ENCODE measurements around the gene DAP.
"Not testable (repeated sequence)": the region's sequence is repeated elsewhere in the genome, so short reads cannot be mapped to it uniquely, and the experiment has no call there.

The DAP gene

DNA sequence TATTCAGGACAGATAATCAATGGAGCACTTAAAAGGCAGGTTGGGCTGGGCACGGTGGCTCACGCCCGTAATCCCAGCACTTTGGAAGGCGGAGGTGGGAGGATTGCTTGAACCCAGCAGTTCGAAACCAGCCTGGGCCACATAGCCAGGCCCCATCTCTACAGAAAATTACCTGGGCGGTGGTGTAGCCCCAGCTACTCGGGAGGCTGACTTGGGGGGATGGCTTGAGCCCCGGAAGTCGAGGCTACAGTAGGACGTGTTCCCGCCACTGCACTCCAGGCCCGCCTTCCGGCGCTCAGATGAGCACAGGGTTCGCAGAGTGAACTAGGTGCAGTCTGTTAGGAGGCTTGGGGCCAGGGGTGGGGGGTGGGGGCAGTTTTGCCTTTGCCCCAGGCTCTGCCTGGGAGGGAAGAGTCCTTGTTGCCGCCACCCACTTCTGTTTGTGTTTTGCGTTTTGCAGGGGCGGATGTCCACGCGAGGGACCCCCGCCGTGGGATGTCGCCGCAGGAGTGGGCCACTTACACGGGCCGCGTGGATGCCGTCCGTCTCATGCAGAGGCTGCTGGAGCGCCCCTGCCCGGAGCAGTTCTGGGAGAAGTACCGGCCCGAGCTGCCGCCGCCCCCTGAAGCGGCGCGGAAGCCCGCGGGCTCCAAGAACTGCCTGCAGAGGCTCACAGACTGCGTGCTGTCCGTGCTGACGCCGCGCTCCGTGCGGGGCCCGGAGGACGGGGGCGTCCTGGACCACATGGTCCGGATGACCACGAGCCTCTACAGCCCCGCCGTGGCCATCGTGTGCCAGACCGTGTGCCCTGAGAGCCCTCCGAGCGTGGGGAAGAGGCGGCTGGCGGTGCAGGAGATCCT is 112.0 kb downstream of the DAP start:
- no peak for DNase-seq

DNA sequence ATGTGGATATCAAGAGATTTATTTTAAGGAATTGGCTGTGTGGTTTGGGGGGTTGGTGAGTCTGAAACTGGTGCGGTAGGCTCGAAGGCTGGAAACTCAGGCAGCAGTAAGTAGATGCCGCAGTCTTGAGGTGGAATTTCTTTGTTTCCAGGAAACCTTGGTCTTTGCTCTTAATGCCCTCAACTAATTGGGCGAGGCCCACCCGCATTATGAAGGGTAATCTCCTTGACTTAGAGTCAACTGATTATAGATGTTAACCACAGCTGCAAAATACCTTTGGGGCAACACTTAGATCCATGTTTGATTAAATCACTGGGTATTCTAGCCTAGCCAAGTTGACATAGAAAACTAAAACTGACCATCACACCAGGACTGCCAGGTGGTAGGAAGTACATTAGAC is 113.4 kb downstream of the DAP start:
- no peak for DNase-seq

DNA sequence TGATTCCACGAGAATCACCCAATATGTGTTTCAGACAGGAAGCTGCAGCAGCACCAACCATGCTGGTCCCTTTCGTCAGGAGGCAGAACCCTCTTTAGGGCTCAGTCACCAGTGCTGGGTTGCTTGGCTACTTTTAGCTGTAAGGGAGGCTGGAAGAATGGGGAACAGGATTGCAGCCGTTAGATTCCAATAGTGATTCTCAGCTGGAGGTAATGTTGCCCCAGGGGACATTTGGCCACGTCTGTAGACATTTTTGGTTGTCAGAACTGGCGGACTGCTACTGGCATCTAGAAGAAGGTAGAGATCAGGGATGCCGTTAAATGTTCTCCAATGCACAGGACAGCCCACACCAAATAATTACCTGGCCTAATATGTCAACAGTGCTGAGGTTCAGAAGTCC is 115.4 kb downstream of the DAP start:
- no peak for DNase-seq

DNA sequence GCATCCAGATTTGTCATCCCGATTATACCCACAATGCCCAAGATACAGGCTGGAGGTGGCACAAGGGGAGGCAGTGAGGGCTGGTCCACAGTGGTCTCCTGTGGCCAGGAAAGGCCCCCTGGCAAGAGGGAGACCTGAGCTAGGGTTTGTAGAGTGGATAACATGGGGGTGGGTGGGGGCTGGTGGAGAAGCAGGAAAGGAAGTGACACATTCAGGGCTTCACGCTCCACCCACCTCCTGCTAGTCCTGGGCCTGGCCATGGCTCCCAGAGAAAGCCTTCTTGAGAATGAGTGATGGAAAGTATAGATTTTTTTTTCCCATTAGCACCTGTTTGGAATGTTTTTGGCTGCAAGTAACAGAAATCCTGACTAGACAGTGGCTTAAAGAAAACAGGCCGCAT is 115.9 kb downstream of the DAP start:
- no peak for DNase-seq

DNA sequence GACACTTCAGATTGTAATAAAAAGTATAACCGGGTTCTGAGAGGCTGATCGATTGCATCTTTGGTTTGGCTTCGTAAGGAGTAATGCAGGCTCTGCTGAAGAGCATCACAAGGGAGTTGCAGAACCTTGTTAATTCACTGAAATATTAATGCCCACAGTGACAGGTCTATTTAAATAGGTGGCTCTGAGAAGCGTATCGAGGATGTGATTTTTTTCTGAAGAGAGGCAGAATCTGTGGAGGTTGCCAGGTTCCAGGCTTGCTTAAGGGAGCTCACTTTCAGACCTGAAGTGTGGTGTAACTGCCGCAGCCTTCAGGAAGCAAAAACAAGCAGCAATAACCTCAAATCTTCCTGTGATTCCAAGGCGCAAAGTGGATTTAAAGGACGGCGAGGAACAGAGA is 116.8 kb downstream of the DAP start:
- no peak for DNase-seq

DNA sequence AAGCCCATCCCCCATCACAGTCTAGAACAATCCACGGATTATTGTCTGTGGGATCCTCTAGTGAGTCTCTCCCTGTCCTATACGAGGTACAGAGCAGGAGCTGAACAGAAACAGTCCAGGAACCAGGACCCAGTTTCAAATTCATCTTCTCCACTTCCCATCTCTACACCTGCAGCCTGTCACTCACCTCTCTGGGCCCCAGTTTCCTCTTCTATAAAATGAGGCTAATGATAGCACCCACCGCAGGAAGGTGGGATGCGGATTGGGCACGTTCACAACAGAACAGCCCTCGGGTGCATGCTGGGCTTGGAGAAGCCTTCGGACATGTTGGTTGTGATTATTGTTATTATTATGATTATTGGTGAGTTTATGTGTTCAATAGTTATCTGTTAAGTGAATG is 118.7 kb downstream of the DAP start:
- no peak for DNase-seq

DNA sequence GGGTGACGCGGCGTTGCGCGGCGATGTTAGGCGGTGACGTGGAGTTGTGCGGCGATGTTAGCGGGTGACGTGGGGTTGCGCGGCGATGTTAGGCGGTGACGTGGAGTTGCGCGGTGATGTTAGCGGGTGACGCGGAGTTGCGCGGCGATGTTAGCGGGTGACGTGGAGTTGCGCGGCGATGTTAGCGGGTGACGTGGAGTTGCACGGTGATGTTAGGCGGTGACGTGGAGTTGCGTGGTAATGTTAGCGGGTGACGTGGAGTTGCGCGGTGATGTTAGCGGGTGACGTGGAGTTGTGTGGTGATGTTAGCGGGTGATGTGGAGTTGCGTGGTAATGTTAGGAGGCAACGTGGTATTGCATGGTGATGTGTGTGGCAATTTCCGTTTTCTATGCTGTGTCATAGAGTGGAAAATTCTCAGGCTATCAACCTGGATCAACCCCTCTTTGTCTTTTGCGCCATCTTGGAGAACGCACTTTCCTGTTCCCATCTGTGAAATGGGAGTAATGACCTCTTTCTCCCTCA is 121.1 kb downstream of the DAP start:
- no peak for DNase-seq

DNA sequence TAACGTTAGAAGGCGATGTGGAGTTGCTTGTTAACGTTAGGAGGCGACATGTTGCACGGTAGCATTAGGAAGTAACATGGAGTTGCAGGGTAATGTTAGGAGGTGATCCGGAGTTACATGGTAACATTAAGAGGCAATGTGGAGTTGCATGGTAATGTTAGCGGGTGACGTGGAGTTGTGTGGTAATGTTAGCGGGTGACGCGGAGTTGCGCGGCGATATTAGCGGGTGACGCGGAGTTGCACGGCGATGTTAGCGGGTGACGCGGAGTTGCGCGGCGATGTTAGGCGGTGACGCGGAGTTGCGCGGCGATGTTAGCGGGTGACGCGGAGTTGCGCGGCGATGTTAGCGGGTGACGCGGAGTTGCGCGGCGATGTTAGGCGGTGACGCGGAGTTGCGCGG is 122.3 kb downstream of the DAP start:
- not testable (repeated sequence) for DNase-seq

DNA sequence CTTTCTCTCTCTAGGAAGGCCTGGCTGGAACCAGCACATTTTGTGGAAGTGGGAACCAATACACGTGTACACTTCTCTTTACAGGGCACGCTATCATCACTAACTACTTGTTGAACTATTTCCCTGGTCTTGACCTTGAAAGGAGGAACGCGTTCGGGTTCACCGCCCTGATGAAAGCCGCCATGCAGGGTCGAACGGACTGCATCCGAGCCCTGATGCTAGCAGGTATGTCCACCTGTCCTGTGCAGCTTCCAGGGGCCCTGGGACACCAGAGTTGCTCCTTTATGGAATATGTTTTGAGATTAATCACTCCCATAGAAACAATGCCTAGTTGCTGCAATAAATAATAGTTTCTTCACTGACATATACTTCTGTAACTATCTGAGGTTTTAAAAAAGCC is 123.1 kb downstream of the DAP start:
- no peak for DNase-seq

DNA sequence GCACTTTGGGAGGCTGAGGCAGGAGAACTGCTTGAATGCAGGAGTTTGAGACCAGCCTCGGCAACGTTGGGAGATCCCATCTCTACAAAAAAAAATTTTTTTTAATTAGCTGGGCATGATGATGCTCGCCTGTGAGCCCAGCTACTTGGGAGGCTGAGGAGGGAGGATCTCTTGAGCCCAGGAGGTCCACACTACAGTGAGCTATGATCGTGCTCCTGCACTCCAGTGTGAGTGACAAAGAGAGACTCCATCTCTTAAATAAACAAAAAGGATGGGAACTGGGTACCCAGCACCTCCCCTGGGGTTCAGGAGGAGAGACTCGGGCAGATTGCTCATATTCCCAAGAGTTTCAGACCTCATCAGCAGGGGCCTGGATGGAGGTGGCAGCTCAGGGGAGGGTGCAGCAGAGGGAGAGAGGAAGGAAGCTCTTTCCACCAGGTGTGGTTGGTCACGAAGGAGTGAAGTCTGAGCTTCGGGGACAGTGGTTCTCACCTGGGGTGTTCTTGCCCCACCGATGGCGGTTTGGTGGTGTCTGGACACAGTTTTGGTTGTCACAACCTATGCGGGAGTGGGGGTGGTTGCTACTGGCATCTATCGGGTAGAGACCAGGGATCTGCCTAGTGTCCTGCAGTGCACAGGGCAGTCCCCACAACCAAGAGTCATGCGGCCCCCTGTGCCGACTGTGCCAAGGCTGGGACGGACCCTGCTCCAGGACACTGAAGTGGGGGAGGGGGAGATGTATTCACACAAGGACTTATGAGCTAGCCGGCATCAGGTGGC is 124.5 kb downstream of the DAP start:
- DNase-seq = no peak

DNA sequence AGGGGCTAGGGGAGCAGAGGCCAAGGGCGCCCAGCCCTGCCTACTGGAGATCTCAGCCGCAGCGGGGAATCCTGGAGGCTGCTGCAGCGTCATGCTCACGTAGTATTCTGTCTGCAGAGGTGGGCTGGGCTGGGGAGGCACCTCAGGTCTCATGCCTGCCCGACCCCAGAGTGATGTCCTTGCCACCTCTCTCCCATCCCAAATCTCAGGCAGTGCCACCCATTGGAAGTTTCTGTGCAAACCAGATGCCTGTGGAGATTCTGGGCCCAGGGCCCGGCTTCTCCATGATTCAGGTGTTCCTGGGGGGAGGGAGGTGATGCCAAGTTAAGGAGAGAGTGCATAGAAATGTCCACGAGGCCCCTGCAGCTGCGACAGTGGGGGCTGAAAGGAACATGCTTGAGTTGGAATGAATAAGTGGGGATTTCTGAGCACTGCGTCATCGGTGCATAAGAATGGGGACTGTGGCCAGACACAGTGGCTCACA is 125.1 kb downstream of the DAP start:
- no peak for DNase-seq

DNA sequence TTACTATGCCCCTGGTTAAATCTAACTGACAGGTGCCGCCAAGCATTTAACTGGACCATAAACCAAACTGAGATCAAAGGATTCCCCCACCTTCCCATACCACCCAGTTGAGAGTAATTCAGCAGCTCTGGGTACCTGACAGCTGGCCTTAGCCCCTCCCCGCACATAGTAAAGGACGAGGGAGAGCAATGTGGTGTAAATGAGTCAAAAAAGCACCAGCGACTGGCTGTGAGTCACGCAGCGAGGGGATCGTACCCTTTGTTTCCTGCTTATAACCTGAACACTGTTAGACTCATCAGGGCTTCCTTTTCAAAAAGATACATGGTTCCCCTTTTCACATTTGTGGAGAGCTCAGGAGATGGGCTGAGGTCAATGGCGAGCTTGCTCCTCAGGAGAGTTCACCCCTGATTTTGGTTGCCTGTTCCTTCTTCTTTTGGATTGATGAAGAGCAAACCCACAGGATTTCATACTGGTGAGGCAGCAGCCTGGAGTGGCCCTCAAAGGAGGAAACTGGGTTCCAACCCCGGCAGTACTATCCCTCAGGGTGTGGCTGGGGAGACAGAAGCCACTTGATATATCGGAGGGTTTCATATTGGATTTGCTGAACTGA is 125.7 kb downstream of the DAP start:
- DNase-seq = peak; percentile 4

DNA sequence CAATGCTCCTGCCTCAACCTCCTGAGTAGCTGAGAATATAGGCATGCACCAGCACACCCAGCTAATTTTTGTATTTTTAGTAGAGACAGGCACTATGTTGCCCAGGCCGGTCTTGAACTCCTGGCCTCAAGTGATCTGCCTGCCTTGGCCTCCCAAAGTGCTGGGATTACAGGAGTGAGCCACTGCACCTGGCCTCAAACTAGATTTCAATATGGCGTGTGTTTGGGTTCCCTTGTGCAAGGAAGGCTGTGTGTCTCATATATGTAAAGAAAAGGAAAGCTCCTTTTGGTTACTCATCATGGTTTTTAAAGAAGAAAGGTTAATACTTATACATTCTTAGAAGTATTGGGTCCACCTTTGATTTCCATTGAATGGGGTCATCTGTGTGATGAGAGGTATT is 126.5 kb downstream of the DAP start:
- DNase-seq = no peak

DNA sequence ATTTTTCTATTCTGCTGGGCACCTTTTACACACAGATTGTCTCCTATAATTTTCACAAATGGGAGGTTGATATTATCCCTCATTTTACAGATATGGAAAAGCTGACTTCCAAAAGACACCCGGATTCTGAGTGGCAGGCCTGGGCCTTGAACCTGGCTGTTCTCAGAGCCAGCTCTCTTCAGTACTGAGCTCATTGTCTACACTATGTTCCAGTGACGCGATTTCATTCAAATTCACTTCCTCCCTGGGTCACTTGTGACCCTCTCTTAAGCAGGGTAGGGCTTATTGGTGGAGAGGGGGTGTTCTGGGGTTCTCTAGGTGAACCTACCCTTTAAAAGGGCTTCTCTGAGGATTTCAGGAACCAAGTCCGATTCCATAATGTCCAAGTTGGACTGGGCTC is 127.0 kb downstream of the DAP start:
- DNase-seq = no peak

DNA sequence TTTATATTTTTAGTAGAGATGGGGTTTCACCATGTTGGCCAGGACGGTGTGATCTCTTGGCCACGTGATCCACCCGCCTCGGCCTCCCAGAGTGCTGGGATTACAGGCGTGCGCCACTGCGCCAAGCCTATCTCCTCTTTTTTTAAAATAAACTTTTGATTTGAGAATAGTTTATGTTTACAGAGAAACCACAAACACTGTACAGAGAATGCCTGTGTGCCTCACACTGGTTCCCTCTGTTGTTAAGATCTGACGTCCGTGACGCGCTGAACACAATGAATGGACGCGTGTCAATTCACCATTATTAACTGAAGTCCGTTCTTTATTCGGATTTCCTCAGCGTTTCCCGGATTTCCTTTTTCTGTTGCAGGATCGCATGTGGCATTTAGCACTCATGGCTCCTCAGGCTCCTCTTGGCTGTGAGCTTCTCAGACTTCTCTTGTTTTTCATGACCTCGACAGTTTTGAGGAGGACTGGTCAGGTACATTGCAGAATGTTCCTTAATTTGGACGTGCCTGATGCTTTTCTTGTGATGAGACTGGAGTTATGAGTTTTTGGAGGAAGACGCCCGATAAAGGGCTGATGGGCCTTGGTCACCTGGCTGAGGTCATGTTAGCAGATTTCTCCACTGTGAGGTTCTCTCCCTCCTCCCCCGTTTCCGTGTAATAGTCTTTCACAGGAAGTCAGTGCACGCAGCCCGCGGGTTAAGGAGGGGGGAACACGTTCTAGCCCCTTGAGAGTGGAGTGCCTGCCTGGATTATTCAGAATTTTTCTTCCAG is 127.6 kb downstream of the DAP start:
- peak; percentile 10 for DNase-seq

DNA sequence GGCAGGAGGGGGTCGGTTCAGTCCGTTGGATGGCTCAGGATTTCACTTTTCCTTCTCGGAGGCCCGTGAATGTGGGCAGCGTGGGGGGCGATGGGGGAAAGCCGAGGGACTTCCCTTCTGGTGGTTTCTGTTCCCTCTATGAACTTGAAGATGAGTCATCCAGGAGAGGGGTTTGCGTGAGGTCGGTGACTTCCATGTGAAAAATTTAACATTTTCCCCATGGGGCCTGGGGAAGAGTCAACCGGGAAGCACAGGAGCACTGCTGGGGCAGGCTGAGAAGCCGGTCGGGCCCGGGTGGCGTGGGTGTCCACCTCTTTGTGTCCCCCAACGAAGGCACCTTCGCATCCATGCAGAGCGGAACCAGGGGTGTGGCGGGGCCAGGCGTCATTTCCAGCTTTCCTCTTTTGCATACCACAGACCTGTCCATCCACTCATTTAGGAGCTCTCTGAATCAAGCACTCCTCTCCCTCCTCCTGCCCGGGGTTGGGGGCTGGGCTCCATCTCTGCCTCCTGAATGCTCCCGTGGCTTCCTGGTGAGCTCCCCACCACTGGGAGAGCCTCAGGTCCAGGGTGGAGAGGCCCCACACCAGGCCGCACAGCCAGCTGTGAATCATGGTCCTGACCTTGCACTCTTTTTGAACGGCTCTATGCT is 128.8 kb downstream of the DAP start:
- no peak for DNase-seq

DNA sequence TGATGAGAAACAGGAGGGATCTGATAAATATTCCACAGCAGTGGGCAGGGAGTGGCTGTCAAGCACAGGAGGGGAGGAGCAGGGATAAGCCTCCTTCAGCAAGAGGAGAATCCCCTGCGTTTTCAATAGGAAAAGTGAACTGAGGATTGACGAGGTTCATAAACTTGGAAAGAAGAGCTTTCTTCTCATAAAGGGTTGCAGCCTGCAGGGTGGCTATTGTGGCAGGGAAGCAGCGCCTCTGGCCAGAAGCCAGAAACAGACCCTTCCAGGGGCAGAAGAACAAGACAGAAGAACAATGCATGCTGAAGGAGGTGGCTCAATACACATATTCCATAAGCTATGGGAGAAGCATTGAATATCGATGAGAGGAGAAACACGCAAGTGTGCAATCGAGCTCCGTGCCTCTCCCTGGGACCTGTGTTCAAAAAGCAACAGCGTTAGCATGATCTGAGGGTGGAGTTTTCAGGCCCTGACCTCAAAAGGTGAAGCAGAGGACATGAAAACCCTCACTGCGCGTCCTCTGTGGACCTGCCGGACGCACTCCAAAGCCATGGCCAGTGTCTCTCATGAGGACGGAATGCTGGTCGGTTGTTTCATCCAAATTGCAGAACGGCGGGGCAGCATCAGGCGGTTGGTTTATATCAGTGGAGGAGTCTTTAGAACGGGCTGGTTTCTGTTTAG is 129.6 kb downstream of the DAP start:
- DNase-seq = no peak

DNA sequence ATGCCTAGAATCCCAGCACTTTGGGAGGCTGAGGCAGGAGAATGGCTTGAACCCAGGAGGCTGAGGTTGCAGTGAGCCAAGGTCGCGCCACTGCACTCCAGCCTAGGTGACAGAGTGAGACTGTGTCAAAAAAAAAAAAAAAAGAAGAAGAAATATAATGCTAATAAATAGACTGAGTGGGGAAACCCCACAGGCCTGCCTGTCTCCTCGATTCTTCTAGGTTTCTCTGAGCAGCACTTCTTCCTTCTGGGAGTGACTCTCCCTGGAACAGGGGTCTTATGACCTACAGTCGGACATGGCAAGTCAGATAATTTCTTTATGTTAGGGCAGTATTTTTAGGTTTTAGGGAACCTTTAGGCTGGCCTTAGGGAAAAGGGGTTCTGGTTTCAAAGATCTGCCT is 130.3 kb downstream of the DAP start:
- DNase-seq = not testable (repeated sequence)

DNA sequence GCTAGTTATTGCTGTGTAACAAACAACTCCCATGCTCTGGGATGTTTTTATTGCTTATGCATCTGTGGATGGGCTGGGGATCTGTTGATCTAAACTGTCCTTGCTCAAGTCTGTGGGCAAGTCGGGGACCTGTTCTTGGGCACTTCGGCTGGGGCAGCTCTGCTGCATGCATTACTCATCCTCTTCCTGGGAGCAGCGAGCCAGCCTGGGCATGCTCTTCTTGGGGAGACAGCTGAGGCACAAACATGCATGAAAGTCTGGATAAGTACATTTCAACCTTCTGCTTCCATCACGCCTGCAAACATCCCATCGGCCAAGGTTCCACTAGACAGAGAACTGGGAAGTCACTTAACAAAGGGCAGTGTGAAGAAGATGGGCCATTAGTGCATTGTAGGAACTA is 130.9 kb downstream of the DAP start:
- no peak for DNase-seq

DNA sequence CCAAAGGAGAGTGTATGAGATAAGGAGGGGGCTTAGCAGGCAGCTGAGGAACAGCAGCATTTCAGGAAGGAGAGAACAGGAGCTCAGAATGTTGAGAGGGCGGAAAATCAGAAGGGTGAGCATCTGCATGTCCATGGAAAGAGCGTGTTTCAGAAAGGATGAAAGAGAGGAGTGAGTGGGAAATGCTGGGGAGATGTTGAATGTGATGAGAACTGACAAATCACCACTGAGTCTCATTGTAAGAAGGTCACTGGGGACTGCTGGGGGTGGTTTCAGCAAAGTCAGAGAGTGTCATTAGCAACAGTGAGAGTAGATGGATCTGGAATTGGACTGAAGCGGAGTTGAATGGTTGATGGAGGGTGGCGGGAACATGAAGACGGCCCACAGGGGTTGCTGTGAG is 131.4 kb downstream of the DAP start:
- no peak for DNase-seq

Data from central memory CD4-positive, alpha-beta T cell (primary cell).